Activated naive CD4-positive, alpha-beta T cell treated with anti-CD3 and anti-CD28 coated beads, Interleukin-2, amount 50 U/mL, for 24 hours (primary cell): ENCODE results near the gene MAP3K3.

Experiments
- H3K27ac Mint-ChIP-seq: one replicate; pipeline ENCODE4 v1.8.0; 2021; ENCODE audit warnings: mild to moderate bottlenecking, mixed read lengths
- H3K27me3 Mint-ChIP-seq: one replicate; pipeline ENCODE4 v1.8.0; 2021; ENCODE audit warnings: mixed read lengths
- H3K36me3 Mint-ChIP-seq: one replicate; pipeline ENCODE4 v1.8.0; 2021; ENCODE audit warnings: mixed read lengths
- H3K4me1 Mint-ChIP-seq: one replicate; pipeline ENCODE4 v1.8.0; 2021; ENCODE audit warnings: mixed read lengths
- H3K4me3 Mint-ChIP-seq: one replicate; pipeline ENCODE4 v1.8.0; 2021; ENCODE audit warnings: mild to moderate bottlenecking, mixed read lengths
- H3K9me3 Mint-ChIP-seq: one replicate; pipeline ENCODE4 v1.8.0; 2021; ENCODE audit warnings: mixed read lengths

Gene MAP3K3

DNA sequence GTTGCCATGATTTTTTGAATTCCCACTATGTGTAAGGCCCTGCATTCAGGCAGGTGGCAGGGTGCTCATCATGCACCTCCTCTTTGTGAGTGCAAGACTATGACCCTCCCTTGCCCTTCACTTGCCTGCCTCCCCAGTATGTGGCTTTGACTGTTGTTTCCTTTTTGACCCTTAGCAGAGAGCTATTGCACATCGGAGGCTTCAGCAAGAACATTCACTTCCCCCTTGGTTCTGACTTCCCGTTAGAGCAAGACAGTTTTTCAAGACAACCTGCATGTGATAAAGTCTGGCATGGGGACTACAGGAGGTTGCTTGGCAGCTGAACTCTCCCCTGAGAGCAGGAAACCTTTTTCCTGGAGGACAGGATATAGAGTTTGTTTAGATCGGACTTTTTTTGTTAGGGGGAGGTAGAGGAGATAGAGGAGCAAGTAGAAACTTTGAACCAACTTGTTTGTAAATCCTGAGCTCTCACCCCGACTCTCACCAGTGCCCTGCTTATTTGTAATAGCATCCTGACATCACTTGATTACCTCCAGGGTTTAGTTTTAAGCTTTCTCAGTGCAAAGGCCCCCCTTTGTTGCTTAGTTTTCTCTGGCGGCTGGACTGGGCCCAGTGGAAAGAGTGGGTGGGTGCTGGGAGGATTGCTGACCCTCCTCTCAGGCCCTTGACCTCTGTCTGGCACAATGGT, 43.5 kb downstream of the MAP3K3 start:
- Mint-ChIP-seq H3K27me3 (no peaks in the 10 kb centered on the region), H3K4me1 (peaks cover 18% of the 10 kb centered on the region), H3K4me3 (no peak overlapping the region), H3K9me3 (no peaks in the 10 kb centered on the region), H3K27ac (no peak overlapping the region), H3K36me3 (peaks cover 15% of the 10 kb centered on the region)

DNA sequence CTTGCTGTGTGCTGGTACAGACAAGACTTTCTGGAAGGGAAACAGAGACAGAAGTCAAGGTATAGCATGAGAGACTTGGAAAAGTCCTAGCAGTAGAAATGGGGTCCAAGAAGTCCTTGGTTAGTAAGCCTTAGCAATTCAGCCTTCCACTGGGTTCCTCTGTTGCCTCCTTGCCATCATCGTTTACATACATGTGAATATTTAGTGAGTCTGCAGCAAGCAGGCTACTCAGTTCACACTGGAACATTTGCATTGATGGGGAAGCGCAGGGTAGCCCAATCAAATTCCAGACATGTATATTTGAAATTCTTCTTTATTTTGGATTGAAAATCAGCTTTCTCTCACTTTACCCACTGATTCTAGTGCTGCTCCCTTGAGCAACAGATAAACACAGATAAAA, 50.6 kb downstream of the MAP3K3 start:
- H3K27me3 Mint-ChIP-seq: no peaks in the 10 kb centered on the region
- peaks cover 33% of the 10 kb centered on the region for H3K4me1 Mint-ChIP-seq
- peak overlapping the region; percentile 46 for H3K27ac Mint-ChIP-seq
- peaks cover 8% of the 10 kb centered on the region for H3K36me3 Mint-ChIP-seq
- H3K9me3 Mint-ChIP-seq: no peaks in the 10 kb centered on the region
- H3K4me3 Mint-ChIP-seq: no peak overlapping the region

DNA sequence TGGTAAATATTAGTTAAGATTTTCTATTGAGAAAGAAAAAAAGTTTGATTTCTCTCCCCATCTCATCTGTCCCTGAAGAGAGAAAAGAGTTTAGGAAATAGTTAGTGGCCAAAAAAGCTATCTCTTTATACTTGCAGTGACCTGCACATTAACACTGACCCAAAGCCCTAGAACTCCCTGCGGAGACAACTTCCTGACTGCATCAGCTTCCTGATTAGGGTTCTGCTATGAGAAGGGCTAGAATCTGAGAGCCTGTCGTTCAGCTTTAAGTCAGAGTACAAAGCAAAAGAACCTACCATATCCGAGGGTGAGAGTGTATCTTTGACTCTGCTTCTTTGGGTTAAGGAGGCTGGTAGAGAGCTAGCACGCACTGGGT, 53.0 kb downstream of the MAP3K3 start:
- Mint-ChIP-seq H3K36me3 (peaks cover 2% of the 10 kb centered on the region), H3K27ac (no peak overlapping the region), H3K4me3 (no peak overlapping the region), H3K27me3 (no peaks in the 10 kb centered on the region), H3K4me1 (peaks cover 36% of the 10 kb centered on the region), H3K9me3 (no peaks in the 10 kb centered on the region)

DNA sequence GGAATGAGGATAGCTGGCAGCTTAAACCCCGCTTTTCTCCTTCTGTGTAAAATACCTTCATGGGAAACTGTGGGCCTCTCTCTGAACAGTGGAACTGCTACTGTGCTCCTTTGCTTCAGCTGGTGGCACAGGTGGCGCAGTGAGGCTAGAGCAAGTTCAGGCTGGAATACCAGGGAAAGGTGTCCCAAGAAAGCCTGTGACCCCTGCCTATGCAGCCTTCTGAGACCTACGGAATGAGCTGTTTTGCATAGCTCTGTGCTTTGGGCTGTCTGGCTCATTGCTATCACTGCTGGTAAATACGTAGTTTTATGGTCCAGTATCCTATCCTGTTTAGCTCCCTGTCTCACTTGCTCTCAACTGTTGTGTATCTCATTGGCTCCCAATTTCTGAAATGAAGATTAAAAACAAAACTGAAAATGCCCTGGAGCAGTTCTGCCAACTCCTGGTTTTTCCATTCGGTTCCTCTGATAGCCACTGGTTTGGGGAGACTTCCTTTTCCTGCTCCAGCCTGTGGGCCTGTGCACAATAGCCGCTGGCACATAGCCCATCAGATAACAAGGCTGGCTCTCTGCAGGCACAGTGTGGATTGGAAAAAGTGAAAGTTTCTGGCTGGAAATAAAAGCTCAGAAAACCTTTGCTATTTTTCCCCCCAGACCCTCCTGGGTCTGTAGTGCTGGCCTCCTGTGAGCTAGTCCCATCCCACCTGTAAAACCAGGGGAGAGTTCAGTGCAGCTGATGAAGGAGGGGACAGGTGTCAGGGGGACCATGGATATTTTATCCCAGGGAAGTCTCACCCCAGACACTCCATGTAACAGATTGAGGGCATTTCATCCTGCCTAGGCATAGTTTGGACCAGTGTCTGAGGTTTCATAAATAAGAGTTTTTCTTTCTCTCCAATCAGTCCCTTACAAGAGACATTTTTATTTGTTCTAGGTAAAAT, 53.7 kb downstream of the MAP3K3 start:
- Mint-ChIP-seq H3K4me3 (no peak overlapping the region), H3K27ac (peak overlapping the region; percentile 67), H3K36me3 (peaks cover under 1% of the 10 kb centered on the region), H3K27me3 (no peaks in the 10 kb centered on the region), H3K9me3 (no peaks in the 10 kb centered on the region), H3K4me1 (peaks cover 37% of the 10 kb centered on the region)

DNA sequence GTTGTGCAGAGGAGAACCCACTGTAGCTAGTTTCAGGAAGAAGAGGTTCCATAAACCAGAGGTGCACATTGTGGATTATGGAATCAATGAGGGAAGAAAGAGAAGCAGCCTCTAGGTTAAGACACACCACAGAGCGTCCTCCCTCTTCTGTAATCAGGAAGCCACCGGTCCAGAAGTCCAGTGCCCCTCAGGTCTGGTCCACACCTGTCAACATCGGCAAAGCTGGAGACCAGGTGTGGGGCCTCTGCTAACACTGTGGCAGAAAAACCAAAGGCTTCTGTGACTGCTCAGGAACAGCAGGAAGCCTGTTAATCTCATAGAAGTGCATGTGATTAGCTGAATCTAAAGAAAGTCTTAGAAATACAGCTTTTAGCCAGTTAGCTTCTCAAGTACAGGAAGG, 54.4 kb downstream of the MAP3K3 start:
- no peaks in the 10 kb centered on the region for H3K9me3 Mint-ChIP-seq
- no peaks in the 10 kb centered on the region for H3K27me3 Mint-ChIP-seq
- peaks cover 36% of the 10 kb centered on the region for H3K4me1 Mint-ChIP-seq
- no peak overlapping the region for H3K27ac Mint-ChIP-seq
- no peaks in the 10 kb centered on the region for H3K36me3 Mint-ChIP-seq
- H3K4me3 Mint-ChIP-seq: no peak overlapping the region

DNA sequence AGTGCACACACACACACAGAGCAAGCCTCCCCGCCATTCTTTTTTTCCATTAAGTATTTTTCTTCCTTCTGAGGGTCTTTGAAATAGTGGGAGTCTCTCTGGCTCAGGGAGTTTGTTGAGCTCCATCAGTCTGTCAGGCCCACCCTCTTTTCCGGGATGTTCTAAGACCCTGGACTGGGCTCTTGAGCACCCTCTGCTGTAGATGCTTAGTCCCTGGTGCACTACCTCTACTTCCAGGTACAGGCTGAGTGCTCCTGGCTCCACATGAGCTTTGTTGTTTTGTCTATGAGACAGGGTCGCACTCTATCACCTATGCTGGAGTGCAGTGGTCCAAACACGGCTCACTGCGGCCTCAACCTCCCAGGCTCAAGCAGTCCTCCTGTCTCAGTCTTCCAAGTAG, 57.0 kb downstream of the MAP3K3 start:
- Mint-ChIP-seq H3K4me1 (peaks cover 27% of the 10 kb centered on the region), H3K36me3 (no peaks in the 10 kb centered on the region), H3K27me3 (no peaks in the 10 kb centered on the region), H3K27ac (peak overlapping the region; percentile 41), H3K9me3 (no peaks in the 10 kb centered on the region), H3K4me3 (no peak overlapping the region)

DNA sequence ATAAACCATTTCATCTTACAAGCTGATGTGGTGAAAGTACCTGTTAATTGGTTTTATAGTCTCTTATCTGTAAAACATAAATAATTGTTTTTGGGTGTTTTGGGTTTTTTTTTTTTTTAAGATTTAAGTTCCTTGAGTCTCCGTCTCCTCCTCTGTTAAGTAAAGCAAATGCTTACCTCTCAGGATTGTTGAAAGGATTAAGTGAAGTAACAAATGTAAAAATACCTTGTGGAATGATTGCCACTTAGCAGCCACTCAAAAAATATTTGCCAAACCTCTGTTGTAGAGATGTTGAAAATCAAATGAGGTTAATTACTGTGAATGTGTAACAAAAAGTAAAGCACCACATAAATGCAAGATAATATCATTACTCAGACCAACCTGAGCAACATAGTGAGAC, 58.5 kb downstream of the MAP3K3 start:
- no peaks in the 10 kb centered on the region for H3K27me3 Mint-ChIP-seq
- no peak overlapping the region for H3K4me3 Mint-ChIP-seq
- H3K36me3 Mint-ChIP-seq: no peaks in the 10 kb centered on the region
- H3K27ac Mint-ChIP-seq: peak overlapping the region; percentile 61
- H3K9me3 Mint-ChIP-seq: no peaks in the 10 kb centered on the region
- H3K4me1 Mint-ChIP-seq: peaks cover 20% of the 10 kb centered on the region

DNA sequence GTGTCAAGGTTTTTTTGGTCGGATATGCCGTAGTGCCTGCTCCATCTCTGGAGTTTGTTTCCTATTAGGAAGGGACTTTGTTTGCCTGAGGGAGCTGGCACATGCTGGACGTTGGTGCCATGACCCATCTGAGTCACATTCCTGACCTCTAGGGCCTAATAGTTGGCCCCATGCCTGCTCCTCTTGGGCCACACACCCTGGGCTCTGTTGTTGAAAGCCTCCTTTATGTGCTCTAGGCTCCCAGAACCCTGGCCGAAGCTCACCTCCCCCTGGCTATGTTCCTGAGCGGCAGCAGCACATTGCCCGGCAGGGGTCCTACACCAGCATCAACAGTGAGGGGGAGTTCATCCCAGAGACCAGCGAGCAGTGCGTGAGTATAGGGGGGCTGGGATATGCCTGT, 59.3 kb downstream of the MAP3K3 start:
- H3K4me3 Mint-ChIP-seq: no peak overlapping the region
- H3K36me3 Mint-ChIP-seq: no peaks in the 10 kb centered on the region
- H3K9me3 Mint-ChIP-seq: no peaks in the 10 kb centered on the region
- no peaks in the 10 kb centered on the region for H3K27me3 Mint-ChIP-seq
- H3K4me1 Mint-ChIP-seq: peaks cover 17% of the 10 kb centered on the region
- H3K27ac Mint-ChIP-seq: no peak overlapping the region

DNA sequence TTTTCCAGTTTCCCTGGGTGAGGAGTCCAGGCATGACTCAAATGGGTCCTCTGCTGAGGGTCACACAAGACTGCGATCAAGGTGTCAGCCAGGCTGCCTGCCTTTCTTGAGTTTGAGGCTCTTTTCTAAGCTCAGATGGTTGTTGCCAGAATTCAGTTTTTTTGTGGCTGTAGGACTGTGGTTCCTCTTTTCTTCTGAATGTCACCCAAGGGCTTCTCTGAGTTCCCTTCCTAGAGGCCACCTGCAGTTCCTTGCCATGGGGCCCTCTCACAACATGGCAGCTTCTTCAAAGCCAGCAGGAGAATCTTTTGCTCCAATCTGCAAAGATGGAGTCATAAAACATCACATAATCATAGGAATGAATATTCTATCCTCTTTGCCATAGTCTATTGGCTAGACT, 60.2 kb downstream of the MAP3K3 start:
- no peaks in the 10 kb centered on the region for H3K9me3 Mint-ChIP-seq
- H3K36me3 Mint-ChIP-seq: no peaks in the 10 kb centered on the region
- H3K4me1 Mint-ChIP-seq: peaks cover 17% of the 10 kb centered on the region
- H3K27ac Mint-ChIP-seq: peak overlapping the region; percentile 14
- no peak overlapping the region for H3K4me3 Mint-ChIP-seq
- no peaks in the 10 kb centered on the region for H3K27me3 Mint-ChIP-seq

DNA sequence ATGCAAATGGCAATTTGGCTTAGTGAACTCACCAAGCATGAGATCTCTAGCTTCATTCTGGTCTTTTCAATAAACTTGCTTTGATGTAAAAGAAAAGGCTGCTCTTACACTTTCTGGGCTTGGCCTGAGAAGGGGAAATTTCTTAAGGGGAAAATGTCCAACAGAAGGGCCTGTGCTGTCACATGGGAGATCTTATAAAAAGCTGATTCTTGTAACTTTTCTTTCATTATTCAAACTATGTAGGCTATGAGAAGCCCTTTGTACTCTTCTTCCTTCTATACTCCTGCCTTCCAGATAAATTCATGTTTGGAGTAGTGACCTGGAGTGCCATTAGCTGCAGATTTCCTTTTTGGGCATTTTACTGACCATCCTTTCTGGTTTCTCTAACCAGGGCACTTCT, 60.8 kb downstream of the MAP3K3 start:
- H3K4me1 Mint-ChIP-seq: peaks cover 17% of the 10 kb centered on the region
- no peak overlapping the region for H3K4me3 Mint-ChIP-seq
- H3K9me3 Mint-ChIP-seq: no peaks in the 10 kb centered on the region
- H3K27ac Mint-ChIP-seq: peak overlapping the region; percentile 60
- no peaks in the 10 kb centered on the region for H3K27me3 Mint-ChIP-seq
- no peaks in the 10 kb centered on the region for H3K36me3 Mint-ChIP-seq

DNA sequence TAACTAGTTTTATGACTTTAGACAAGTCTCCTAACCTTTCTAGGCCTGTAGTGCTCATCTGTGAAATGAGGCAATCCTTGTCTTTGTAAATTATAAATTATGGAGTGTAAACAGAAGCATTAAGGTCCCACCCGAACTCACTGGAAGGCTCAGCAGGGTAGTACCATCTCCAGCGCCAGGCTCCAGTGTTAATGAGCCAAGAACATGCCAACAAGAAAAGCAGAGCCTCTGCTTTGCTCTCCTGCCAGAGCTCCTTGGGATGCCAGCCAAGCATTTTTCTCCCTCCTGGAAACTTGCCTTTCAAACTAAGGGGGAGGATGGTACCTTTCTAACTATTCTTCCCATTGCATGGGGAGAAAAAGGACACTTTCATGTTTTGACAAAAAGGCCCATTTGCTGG, 62.8 kb downstream of the MAP3K3 start:
- no peak overlapping the region for H3K4me3 Mint-ChIP-seq
- H3K4me1 Mint-ChIP-seq: peaks cover 12% of the 10 kb centered on the region
- no peaks in the 10 kb centered on the region for H3K9me3 Mint-ChIP-seq
- H3K27ac Mint-ChIP-seq: no peak overlapping the region
- no peaks in the 10 kb centered on the region for H3K27me3 Mint-ChIP-seq
- no peaks in the 10 kb centered on the region for H3K36me3 Mint-ChIP-seq

DNA sequence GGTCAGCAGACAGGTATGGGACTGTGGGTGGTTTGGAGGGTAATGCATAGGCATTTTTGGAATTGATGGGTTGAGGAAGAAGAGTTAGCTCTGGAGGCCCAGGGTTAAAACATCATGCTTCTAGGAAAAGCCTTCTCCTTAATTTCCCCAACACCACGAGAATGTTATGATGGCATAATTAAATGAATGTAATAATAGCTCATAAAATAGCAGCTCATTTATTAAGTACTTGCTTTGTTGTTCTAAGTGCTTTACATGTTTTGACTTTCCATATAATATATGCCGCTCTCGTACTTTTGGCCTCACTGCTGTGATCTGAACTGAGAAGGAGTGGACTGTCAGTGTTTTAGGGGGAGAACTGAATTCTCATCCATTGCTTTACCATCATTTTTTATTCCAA, 63.4 kb downstream of the MAP3K3 start:
- Mint-ChIP-seq H3K36me3 (no peaks in the 10 kb centered on the region), H3K27ac (peak overlapping the region; percentile 86), H3K4me1 (peaks cover 8% of the 10 kb centered on the region), H3K4me3 (no peak overlapping the region), H3K27me3 (no peaks in the 10 kb centered on the region), H3K9me3 (no peaks in the 10 kb centered on the region)

DNA sequence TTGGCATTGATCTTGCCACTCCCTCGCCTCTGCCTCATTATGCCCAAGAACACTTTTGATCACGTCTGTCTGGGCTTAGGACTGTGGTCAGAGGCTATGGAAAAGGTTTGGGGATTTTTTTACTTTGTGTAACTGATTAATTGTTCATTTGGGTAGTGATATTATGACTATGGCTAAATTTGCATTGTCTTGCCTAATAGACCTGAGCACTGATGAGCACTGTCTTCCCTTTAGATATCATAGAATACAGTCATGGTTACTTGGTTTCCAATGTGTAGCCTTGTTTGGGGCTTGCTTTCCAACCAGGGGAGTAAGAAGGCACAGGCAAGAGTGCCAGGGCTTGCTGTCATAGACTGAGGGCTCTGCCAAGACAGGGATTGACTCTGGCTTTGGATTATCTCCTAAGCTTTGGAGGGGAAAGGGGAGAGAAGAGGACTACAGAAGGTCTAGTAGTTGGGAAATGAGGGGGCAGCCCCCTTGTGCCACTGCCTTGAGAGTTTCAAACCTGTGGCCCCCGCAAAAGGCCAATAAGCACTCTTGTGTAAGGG, 64.0 kb downstream of the MAP3K3 start:
- H3K36me3 Mint-ChIP-seq: no peaks in the 10 kb centered on the region
- H3K4me3 Mint-ChIP-seq: no peak overlapping the region
- H3K4me1 Mint-ChIP-seq: peaks cover 5% of the 10 kb centered on the region
- H3K27ac Mint-ChIP-seq: peak overlapping the region; percentile 86
- no peaks in the 10 kb centered on the region for H3K27me3 Mint-ChIP-seq
- no peaks in the 10 kb centered on the region for H3K9me3 Mint-ChIP-seq

DNA sequence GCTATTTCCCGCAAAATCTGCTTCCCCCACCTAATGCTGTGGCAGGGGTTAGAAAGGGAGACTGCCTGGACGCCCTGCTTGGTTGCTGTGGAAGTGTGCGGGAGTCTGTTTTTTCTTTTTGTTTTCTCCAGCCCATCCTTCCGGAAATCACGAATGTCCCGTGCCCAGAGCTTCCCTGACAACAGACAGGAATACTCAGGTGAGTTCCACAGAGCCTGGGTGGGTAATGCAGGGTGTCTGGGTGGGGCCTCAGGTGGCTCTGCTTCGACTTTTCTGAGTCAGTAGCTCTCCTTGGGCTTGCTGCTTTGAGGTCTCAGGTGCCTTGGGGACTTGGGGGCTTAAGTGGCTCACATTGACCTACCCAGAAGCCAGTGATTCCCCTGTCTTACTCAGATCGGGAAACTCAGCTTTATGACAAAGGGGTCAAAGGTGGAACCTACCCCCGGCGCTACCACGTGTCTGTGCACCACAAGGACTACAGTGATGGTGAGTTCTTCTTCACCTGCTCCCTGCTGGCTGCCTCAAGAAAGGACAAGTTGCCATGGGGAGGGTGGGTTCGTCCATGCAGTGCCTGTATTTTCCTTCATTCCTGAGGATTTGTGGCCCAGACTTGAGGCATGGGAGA, 66.3 kb downstream of the MAP3K3 start:
- Mint-ChIP-seq H3K27me3 (no peaks in the 10 kb centered on the region), H3K4me3 (no peak overlapping the region), H3K9me3 (no peaks in the 10 kb centered on the region), H3K27ac (peak overlapping the region; percentile 35), H3K4me1 (peaks cover 12% of the 10 kb centered on the region), H3K36me3 (no peaks in the 10 kb centered on the region)

DNA sequence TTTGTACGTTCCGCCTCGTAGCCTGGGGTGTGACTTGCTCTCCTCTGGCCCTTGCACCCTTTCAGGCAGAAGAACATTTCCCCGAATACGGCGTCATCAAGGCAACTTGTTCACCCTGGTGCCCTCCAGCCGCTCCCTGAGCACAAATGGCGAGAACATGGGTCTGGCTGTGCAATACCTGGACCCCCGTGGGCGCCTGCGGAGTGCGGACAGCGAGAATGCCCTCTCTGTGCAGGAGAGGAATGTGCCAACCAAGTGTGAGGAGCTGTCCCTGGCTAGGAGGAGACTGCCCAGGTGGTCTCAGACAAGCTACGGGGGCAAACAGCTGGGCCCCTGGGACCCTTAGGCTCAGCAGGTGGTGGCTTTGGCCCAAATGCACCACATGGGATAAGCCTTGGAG, 67.3 kb downstream of the MAP3K3 start:
- Mint-ChIP-seq H3K27me3 (no peaks in the 10 kb centered on the region), H3K4me3 (no peak overlapping the region), H3K9me3 (no peaks in the 10 kb centered on the region), H3K36me3 (no peaks in the 10 kb centered on the region), H3K27ac (no peak overlapping the region), H3K4me1 (peaks cover 22% of the 10 kb centered on the region)
